Endodermal cell (in vitro differentiated cells): ENCODE data around the gene MINDY1. TPM values are rescaled to one million over a fixed set of nuclear protein-coding genes. Genes with fewer than 3 reads are reported as not detected.

Source experiments
- DNase-seq: peaks from one replicate; pipeline ENCODE4 v3.0.0-alpha.2; 2017
- H3K27ac ChIP-seq: 2 replicates; pipeline ENCODE4 v1.5.1; 2013; ENCODE audit warnings: mild to moderate bottlenecking, low read depth, low read length, moderate library complexity
- H3K27me3 ChIP-seq: 2 replicates; pipeline ENCODE4 v1.6.1; 2013; ENCODE audit warnings: mild to moderate bottlenecking, low read length, moderate library complexity; ENCODE audit not compliant: insufficient read depth, control insufficient read depth, poor library complexity, severe bottlenecking
- H3K36me3 ChIP-seq: 2 replicates; pipeline ENCODE4 v1.7.0; 2013; ENCODE audit warnings: mild to moderate bottlenecking, low read length, moderate library complexity; ENCODE audit not compliant: control insufficient read depth, insufficient read depth
- H3K4me1 ChIP-seq: one replicate; pipeline ENCODE4 v1.7.0; 2013; ENCODE audit warnings: low read length; ENCODE audit not compliant: control insufficient read depth, insufficient read depth
- H3K4me3 ChIP-seq: 2 replicates; pipeline ENCODE4 v1.5.1; 2013; ENCODE audit warnings: mild to moderate bottlenecking, low read length, moderate library complexity
- H3K9ac ChIP-seq: 2 replicates; pipeline ENCODE4 v1.6.1; 2013; ENCODE audit warnings: mild to moderate bottlenecking, low read length, moderate library complexity; ENCODE audit not compliant: poor library complexity, severe bottlenecking; ENCODE audit errors: extremely low read depth
- H3K9me3 ChIP-seq: 2 replicates; pipeline ENCODE4 v1.6.1; 2013; ENCODE audit warnings: mild to moderate bottlenecking, low read length, moderate library complexity; ENCODE audit not compliant: control insufficient read depth
- H3K27ac Mint-ChIP-seq: 2 replicates; pipeline ENCODE4 v1.8.0; 2020; ENCODE audit warnings: mixed read lengths
- H3K27me3 Mint-ChIP-seq: 2 replicates; pipeline ENCODE4 v1.8.0; 2021; ENCODE audit warnings: mild to moderate bottlenecking, mixed read lengths; ENCODE audit not compliant: insufficient read depth
- H3K36me3 Mint-ChIP-seq: 2 replicates; pipeline ENCODE4 v1.8.0; 2020; ENCODE audit warnings: low read depth, mixed read lengths
- H3K4me1 Mint-ChIP-seq: 2 replicates; pipeline ENCODE4 v1.8.0; 2020; ENCODE audit warnings: mixed read lengths
- H3K4me3 Mint-ChIP-seq: 2 replicates; pipeline ENCODE4 v1.8.0; 2020; ENCODE audit warnings: mild to moderate bottlenecking, moderate library complexity, mixed read lengths
- H3K9me3 Mint-ChIP-seq: 2 replicates; pipeline ENCODE4 v1.8.0; 2020; ENCODE audit warnings: mild to moderate bottlenecking, mixed read lengths
- CTCF ChIP-seq: fragments of 200-600 bp; sonication (generic); conservative IDR thresholded peaks from 2 replicates; pipeline ENCODE4 v1.5.0; 2021; ENCODE audit warnings: antibody characterized with exemption, mild to moderate bottlenecking
- WGBS, 2 experiments: methylation state at CpG; one replicate each; pipeline versions ENCODE4 v1.1.5 to v1.1.7; 2013; ENCODE audit warnings: missing lambda C conversion rate in 2 of 2, mixed read lengths in 1 of 2; ENCODE audit not compliant: insufficient coverage in 1 of 2, insufficient read length in 1 of 2; 5-methylcytosine and 5-hydroxymethylcytosine counted together
- total RNA-seq, 2 donors: library from RNA; stranded (reverse); fragmentation: NEBNext Ultra II Directional in 1 of 2; extraction: Animal tissue kit (Norgen Biotek cat#: 25700) in 1 of 2; gene quantifications; 2 replicates in 1 of 2; 3 replicates in 1 of 2; pipeline ENCODE4 v1.2.1, GENCODE V29; 2021

Gene MINDY1
- total RNA-seq, 2 donors from 2014 or later: 8.6 to 10.8 TPM

DNA sequence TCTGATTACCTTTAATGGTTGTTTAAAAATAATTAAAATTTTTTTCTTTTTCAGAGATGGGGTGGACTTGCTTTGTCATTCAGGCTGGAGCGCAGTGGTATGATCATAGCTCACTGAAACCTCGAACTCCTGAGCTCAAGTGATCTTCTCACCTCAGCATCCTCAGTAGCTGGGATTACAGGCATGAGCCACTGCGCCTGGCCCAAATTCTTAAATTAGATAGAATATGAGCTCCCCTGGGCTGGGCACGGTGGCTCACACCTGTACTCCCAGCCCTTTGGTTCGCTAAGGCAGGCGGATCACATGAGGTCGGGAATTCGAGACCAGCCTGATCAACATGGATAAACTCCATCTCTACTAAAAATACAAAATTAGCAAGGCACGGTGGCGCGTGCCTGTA lies 49.0 kb downstream of the MINDY1 start:
- Histone ChIP-seq H3K9me3 (no peaks in the 10 kb centered on the region), H3K27me3 (no peaks in the 10 kb centered on the region), H3K27ac (no peak overlapping the region), H3K4me3 (no peak overlapping the region), H3K9ac (no peak overlapping the region), H3K36me3 (peaks cover 76% of the 10 kb centered on the region), H3K4me1 (no peaks in the 10 kb centered on the region)
- WGBS, 2 experiments: 96% methylated on average over 11 of the region's 11 CpGs
- no peaks in the 10 kb centered on the region for H3K9me3 Mint-ChIP-seq
- H3K4me1 Mint-ChIP-seq: no peaks in the 10 kb centered on the region
- no peaks in the 10 kb centered on the region for H3K27me3 Mint-ChIP-seq
- H3K36me3 Mint-ChIP-seq: peaks cover 83% of the 10 kb centered on the region
- H3K4me3 Mint-ChIP-seq: no peak overlapping the region
- no peak for DNase-seq
- no peak for TF ChIP-seq CTCF
- no peak overlapping the region for H3K27ac Mint-ChIP-seq

GRCh38 chr1:150955280-150955679 lies 51.4 kb downstream of the MINDY1 start:
- Mint-ChIP-seq H3K4me3 (no peak overlapping the region), H3K36me3 (peaks cover 83% of the 10 kb centered on the region), H3K27me3 (no peaks in the 10 kb centered on the region), H3K4me1 (no peaks in the 10 kb centered on the region), H3K9me3 (no peaks in the 10 kb centered on the region), H3K27ac (no peak overlapping the region)
- Histone ChIP-seq H3K4me1 (no peaks in the 10 kb centered on the region), H3K4me3 (no peak overlapping the region), H3K36me3 (peaks cover 75% of the 10 kb centered on the region), H3K27ac (no peak overlapping the region), H3K9me3 (no peaks in the 10 kb centered on the region), H3K27me3 (no peaks in the 10 kb centered on the region), H3K9ac (no peak overlapping the region)
- TF ChIP-seq CTCF: no peak
- DNase-seq: no peak

GRCh38 chr1:150954708-150955107 lies 52.0 kb downstream of the MINDY1 start:
- H3K36me3 ChIP-seq: peaks cover 71% of the 10 kb centered on the region

More at GRCh38 chr1:150954708-150955107, 52.0 kb downstream of the MINDY1 start:
- Mint-ChIP-seq H3K9me3 (no peaks in the 10 kb centered on the region), H3K27me3 (no peaks in the 10 kb centered on the region), H3K4me1 (no peaks in the 10 kb centered on the region), H3K4me3 (no peak overlapping the region), H3K36me3 (peaks cover 82% of the 10 kb centered on the region), H3K27ac (no peak overlapping the region)
- Histone ChIP-seq H3K9ac (no peak overlapping the region), H3K9me3 (no peaks in the 10 kb centered on the region), H3K27ac (no peak overlapping the region), H3K4me1 (no peaks in the 10 kb centered on the region), H3K27me3 (no peaks in the 10 kb centered on the region), H3K4me3 (no peak overlapping the region)
- DNase-seq: no peak
- TF ChIP-seq CTCF: no peak
- WGBS, 2 experiments: 91 to 95% methylated on average over 3 of the region's 3 CpGs

Other genes with a start within 250 kb of the MINDY1 start
- gene CTSS, start 241.1 kb downstream of the MINDY1 start, total RNA-seq: not detected
- 1 to 10 TPM; 6.1 to 8.4 TPM for gene CTSK, start 198.6 kb downstream of the MINDY1 start, total RNA-seq
- gene ARNT, start 130.3 kb downstream of the MINDY1 start, total RNA-seq: 10 to 100 TPM; 39.6 to 44.6 TPM
- gene CTXND2, start 119.8 kb downstream of the MINDY1 start, total RNA-seq: not detected
- 10 to 100 TPM; 68.6 to 73.5 TPM for gene SETDB1, start 80.5 kb downstream of the MINDY1 start, total RNA-seq
- gene CERS2, start 32.1 kb downstream of the MINDY1 start, total RNA-seq: 100 to 1,000 TPM; 143 to 183 TPM
- gene ANXA9, start 24.6 kb downstream of the MINDY1 start, total RNA-seq: not detected
- 10 to 100 TPM; 23.8 to 29.3 TPM for gene PRUNE1, start 1.5 kb upstream of the MINDY1 start, total RNA-seq
- 1 to 10 TPM; 1.6 to 2.9 TPM for gene BNIPL, start 29.7 kb upstream of the MINDY1 start, total RNA-seq
- gene C1orf56, start 40.8 kb upstream of the MINDY1 start, total RNA-seq: 1 to 10 TPM; 4.7 to 6.6 TPM
- gene CDC42SE1, start 52.7 kb upstream of the MINDY1 start, total RNA-seq: 10 to 100 TPM; 69.8 to 74.5 TPM
- gene MLLT11, start 53.5 kb upstream of the MINDY1 start, total RNA-seq: 10 to 100 TPM; 16.5 to 19.2 TPM
- 1 to 10 TPM; 7.5 to 7.7 TPM for gene GABPB2, start 63.9 kb upstream of the MINDY1 start, total RNA-seq
- gene SEMA6C, start 139.7 kb upstream of the MINDY1 start, total RNA-seq: 10 to 100 TPM; 23.8 to 26.5 TPM
- not detected for gene TNFAIP8L2, start 149.7 kb upstream of the MINDY1 start, total RNA-seq
- 10 to 100 TPM in 1 of 2 donors, 1 to 10 TPM in 1; 9.1 to 13.0 TPM for gene LYSMD1, start 159.0 kb upstream of the MINDY1 start, total RNA-seq
- gene SCNM1, start 159.2 kb upstream of the MINDY1 start, total RNA-seq: 10 to 100 TPM; 41.1 to 44.8 TPM
- gene TMOD4, start 169.1 kb upstream of the MINDY1 start, total RNA-seq: 1 to 10 TPM; 1.0 to 1.9 TPM
- 100 to 1,000 TPM in 1 of 2 donors, 10 to 100 TPM in 1; 79.4 to 103 TPM for gene VPS72, start 183.3 kb upstream of the MINDY1 start, total RNA-seq
- gene PIP5K1A, start 191.7 kb upstream of the MINDY1 start, total RNA-seq: 100 to 1,000 TPM; 102 to 144 TPM
- gene PSMD4, start 247.8 kb upstream of the MINDY1 start, total RNA-seq: 100 to 1,000 TPM; 188 to 205 TPM